MM.1S (cell line): ENCODE measurements around the gene OTOP3.

ENCODE experiments used
- CTCF ChIP-seq: fragments of 300-600 bp; sonication (generic); IDR thresholded peaks from 2 replicates; pipeline ENCODE4 v1.5.1; 2016; ENCODE audit warnings: antibody characterized with exemption, low read length, mixed read lengths
- EZH2 ChIP-seq: fragments of 300-600 bp; sonication (generic); optimal IDR thresholded peaks from 2 replicates; pipeline ENCODE3; 2017; ENCODE audit warnings: low read depth, mild to moderate bottlenecking, antibody characterized with exemption, low read length, mixed read lengths

GRCh38 chr17:74987909-74988711, 52.4 kb downstream of the OTOP3 start:
- TF ChIP-seq CTCF (no peak), EZH2 (no peak)
